Hematopoietic multipotent progenitor cell treated with erythropoietin and hydrocortisone succinate and interleukin-3 and kit ligand, for 15 days (in vitro differentiated cells): ENCODE data around the gene TCTN1.
"Not testable (repeated sequence)": the region's sequence is repeated elsewhere in the genome, so short reads cannot be mapped to it uniquely, and the experiment has no call there.

ENCODE experiments used
- DNase-seq: peaks from one replicate; pipeline ENCODE4 v3.0.0-alpha.2; 2015; ENCODE audit warnings: low spot score

Gene TCTN1

DNA sequence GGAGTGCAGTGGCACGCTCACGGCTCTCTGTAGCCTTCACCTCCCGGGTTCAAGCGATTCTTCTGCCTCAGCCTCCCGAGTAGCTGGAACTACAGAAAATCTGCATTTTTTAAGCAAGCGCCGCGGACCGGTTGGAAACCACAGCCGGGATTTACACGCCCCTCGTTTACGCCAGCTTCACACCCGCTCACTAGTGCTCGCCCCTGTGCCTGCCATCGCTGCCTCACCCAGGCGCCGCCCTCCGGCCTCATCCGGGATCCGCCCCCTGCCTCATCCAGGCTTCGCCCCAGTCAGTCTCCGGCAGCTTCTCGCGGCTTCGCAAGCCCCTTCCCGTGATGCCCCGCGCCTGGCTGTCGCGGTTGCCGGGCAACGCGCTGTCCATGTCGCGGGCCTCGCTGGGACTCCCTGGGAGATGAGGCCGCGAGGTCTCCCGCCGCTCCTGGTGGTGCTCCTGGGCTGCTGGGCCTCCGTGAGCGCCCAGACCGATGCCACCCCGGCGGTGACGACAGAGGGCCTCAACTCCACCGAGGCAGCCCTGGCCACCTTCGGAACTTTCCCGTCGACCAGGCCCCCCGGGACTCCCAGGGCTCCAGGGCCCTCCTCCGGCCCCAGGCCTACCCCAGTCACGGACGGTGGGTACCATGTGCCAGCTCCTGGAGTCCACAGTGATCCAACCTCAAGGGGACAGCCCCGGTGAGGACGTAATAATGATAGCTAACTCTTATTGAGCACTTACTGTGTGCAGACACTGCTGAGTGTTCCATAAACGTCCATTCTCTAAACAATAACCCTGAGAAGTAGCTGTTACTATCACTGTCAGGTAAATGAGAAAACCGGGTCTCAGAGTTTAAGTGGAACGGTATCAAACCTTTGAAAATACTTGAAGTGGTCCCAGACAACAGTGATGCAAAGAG lies at the start of gene TCTN1:
Gene TCTN1, plus strand, starts transcription at position 359 of the 914 bp plus-strand sequence. Its CDS starts 54 bp downstream, at position 413.
- peak; percentile 93 for DNase-seq

DNA sequence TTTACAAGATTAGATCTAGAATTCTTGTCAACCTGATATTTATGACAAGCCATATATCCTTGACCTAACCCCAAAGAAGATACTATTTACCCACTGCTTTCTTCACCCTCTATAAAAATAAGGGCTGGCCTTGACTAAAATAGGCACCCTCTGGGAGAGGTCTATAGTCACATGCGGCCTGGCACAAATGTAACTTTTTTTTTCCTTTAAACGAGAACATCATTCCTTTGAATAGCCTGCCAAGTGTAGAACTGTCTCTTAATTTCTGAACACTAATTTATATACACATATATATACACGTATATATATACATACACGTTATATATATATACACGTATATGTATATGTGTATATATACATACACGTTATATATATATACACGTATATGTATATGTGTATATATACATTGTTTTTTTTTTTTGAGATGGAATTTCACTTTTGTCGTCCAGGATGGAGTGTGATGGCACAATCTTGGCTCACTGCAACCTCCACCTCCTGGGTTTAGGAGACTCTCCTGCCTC lies 49.4 kb upstream of the TCTN1 start:
- no peak for DNase-seq

DNA sequence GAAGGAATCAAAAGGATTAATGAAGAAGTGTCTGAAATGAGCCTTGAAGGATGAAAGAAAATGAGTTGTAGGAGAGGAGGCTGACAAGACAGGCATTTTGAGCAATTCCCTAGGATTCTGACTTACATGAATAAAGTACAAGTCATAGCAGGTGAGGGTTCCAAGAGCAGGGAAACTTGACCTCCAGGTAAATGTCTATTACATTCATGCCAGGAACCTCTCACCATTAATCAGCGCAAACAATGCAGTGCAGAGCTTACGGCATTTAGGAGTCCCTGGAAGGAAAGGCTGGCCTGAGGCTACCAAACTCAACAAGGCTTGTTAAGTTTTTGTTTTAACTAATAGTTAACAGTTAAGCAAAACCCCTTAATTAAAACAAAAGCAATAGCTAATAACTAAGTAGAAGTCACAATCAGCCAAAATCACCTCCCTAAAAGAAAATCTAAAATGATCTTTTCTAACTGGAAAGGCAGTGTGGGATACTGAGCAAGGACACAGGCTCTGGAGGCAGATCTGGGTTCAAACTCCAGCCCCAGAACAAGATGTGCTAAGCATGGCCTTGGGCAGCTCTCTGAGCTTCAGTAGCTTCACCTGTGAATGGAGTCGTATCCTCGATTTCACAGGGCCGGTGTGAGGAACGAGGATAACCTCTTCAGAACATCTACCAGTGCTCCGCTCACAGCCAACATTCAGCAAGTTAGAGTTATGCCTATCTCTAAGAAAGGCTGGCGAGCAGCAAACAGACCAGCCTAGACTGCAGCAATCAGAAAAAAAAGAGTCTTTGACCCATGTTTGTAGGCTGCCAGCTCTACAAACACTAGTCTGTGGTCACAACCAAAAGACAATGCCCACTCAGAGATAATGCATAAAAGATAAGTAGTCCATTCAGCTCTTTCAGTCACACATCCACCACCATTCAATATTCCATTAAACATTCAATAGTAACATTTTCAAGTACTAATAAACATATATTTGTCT lies 47.7 kb upstream of the TCTN1 start:
- DNase-seq: no peak

GRCh38 chr12:110566993-110567392 lies 46.9 kb upstream of the TCTN1 start:
- DNase-seq: no peak

DNA sequence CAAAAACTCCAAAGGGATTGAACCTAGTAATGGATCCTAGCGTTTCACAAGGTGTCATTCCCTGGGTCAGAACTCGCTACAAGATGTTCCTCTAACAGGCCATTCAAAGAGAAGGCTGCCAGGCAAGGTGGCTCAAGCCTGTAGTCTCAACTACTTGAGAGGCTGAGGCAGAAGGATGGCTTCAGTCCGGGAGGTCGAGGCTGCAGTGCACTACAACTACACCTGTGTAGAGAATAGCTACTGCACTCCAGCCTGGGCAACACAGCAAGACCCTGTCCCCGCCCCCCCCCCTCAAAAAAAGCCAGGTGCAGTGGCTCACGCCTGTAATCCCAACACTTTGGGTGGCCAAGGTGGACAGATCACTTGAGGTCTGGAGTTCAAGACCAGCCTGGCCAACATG lies 45.2 kb upstream of the TCTN1 start:
- no peak for DNase-seq

- DNase-seq: not testable (repeated sequence)
Measured at GRCh38 chr12:110569838-110570237, 44.1 kb upstream of the TCTN1 start.

GRCh38 chr12:110570798-110571197 lies 43.1 kb upstream of the TCTN1 start:
- DNase-seq: not testable (repeated sequence)

DNA sequence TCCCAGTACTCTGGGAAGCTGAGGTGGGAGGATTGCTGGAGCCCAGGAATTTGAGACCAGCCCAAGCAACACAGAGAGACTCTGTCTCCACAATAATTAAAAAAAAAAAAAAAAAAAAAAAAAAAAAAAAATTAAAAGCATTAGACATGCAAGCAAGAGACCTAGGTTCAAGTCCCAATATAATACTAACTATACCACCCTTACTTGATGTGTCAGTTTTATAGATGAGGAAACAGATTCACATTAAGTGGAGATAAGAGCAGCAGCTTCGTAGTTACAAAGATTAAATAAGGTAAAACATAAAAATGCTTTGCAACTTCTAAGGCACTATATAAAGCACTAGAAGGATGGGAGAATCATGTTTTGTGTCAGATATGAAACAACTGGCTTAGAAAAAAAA lies 39.9 kb upstream of the TCTN1 start:
- no peak for DNase-seq

DNA sequence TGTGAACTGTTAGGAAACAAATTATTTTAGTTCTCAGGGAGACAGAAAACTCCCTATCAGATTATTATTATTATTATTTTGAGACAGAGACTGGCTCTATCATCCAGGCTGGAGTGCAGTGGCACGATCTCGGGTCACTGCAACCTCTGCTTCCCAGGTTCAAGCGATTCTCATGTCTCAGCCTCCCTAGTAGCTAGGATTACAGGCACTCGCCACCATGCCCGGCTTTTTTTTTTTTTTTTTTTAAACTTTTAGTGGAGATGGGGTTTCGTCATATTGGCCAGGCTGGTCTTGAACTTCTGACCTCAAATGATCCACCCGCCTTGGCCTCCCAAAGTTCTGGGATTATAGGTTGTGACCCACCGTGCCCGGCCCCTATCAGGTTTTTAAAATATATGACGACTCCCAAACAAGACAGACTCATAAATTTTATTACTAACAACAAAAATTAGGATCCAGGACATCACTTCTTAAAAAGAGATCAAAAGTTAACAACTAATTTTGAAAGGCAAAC lies 39.2 kb upstream of the TCTN1 start:
- DNase-seq: not testable (repeated sequence)

DNA sequence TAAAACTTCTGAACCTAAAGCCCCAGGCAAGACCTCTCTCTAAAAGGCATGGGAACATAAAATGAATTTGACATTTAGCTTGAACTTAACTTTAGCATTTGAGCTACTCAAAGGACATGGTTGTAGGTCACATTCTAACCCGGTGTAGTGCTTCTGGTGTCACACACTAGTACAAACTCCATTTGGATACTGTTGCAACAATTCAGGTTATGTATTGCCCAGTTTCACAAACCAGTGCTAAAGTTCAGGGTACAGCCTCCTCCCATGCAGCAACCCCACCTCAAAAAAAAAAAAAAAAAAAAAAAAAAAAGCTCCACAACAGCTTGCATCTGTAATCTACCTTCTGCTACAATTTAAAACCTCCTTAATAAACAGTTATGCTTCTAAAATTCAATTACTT lies 38.6 kb upstream of the TCTN1 start:
- DNase-seq: no peak

GRCh38 chr12:110576504-110576903 lies 37.4 kb upstream of the TCTN1 start:
- DNase-seq: no peak

- DNase-seq: no peak
Measured at GRCh38 chr12:110577864-110578693, 35.9 kb upstream of the TCTN1 start.

- DNase-seq: no peak
Measured at GRCh38 chr12:110578694-110579534, 35.0 kb upstream of the TCTN1 start.

- no peak for DNase-seq
Measured at GRCh38 chr12:110579535-110580253, 34.2 kb upstream of the TCTN1 start.

DNA sequence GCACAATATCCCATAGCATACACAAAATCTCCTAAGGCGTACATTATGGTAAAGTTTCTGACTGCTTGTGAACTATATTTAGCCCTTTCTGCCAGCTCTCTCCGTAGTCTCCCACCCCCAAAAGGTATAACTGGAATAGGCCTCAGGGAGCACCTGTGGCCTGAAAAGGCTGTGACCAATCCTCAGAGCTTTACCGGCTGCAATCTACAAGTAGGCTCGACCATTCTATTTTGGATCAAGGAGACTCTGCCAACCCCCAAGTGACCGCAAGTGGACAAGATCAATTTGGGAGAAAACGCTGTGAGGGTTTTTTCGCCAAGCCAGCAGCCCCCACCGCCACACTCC lies 32.0 kb upstream of the TCTN1 start:
- DNase-seq: no peak

DNA sequence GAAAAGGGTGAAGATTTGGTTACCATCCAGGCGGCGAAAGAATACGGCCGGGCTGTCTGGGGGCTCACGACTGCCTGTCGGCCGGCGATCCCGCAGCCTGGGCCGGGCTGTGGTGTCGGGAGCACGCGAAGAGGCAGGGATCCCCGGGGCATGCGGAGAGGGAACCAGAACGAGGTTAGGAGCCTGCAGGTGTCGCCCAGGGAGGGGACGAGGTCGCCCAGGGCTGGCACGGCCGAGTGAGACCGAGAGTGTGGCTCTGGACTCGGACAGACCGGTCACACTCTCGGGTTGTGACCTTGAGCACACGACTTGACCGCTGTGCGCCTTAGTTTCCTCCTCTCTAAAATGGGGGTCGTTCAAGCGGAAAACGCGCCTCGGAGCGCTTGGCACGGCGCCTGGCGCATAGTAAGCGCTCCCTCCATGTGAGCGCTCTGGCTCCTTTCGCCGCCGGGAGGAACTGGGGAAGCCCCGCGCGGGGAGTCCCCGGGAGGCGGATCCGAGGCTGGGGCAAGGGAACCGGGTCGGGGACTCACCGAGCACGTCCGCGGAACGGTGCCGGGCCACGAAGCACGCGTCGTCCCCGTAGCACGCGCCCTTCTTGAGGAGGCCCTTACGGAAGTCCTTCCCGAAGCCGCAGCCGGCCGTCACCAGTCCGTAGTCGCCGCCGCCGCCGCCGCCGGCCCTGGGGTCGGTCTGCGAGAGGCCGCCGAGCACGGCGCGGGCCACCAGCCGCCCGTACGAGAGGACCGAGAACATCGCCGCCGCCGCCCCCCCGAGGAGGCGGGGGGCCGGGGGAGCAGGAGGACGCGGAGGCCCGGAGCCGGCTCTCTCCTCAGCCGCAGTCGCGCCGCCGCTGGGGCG lies 31.4 kb upstream of the TCTN1 start:
- DNase-seq: peak; percentile 57

- peak; percentile 97 for DNase-seq
Measured at GRCh38 chr12:110583137-110584059, 30.5 kb upstream of the TCTN1 start, which contains the start of gene PPTC7. PPTC7 (minus strand) TSS chr12:110583318; CDS start chr12:110583031, 287 bp downstream.
